ENCODE data around the gene BOLA3. TPM values are rescaled to one million over a fixed set of nuclear protein-coding genes. Genes with fewer than 3 reads are reported as not detected.

The BOLA3 gene
- total and polyA plus RNA-seq, 10 of the 15 experiments (the other 5 are each of a cell fraction or from before 2014, with no cell fraction given), result 62.6 to 300 (median 134) TPM

- TF ChIP-seq POLR2AphosphoS2 (IDR thresholded peaks at IDR 0.05; ENCODE audit: low read depth, low read length), result no peak
- no peak for TF ChIP-seq FOS (IDR thresholded peaks at IDR 0.05; ENCODE audit: borderline replicate concordance, extremely low read depth, insufficient read length)
- TF ChIP-seq RAD51 (IDR thresholded peaks at IDR 0.05), result no peak
- TF ChIP-seq RELB (IDR thresholded peaks at IDR 0.05; ENCODE audit: low read depth), result peak; percentile 84
- no peak for TF ChIP-seq ZNF274 (IDR thresholded peaks at IDR 0.05; ENCODE audit: insufficient read depth, insufficient read length)
- TF ChIP-seq, protein P1, sequence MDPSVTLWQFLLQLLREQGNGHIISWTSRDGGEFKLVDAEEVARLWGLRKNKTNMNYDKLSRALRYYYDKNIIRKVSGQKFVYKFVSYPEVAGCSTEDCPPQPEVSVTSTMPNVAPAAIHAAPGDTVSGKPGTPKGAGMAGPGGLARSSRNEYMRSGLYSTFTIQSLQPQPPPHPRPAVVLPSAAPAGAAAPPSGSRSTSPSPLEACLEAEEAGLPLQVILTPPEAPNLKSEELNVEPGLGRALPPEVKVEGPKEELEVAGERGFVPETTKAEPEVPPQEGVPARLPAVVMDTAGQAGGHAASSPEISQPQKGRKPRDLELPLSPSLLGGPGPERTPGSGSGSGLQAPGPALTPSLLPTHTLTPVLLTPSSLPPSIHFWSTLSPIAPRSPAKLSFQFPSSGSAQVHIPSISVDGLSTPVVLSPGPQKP (IDR thresholded peaks at IDR 0.05; ENCODE audit: low read depth, low read length), result no peak
- TF ChIP-seq, protein P2, sequence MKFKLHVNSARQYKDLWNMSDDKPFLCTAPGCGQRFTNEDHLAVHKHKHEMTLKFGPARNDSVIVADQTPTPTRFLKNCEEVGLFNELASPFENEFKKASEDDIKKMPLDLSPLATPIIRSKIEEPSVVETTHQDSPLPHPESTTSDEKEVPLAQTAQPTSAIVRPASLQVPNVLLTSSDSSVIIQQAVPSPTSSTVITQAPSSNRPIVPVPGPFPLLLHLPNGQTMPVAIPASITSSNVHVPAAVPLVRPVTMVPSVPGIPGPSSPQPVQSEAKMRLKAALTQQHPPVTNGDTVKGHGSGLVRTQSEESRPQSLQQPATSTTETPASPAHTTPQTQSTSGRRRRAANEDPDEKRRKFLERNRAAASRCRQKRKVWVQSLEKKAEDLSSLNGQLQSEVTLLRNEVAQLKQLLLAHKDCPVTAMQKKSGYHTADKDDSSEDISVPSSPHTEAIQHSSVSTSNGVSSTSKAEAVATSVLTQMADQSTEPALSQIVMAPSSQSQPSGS (IDR thresholded peaks at IDR 0.05; ENCODE audit: low read length), result peak; percentile 63; the same call in 1 of the 2 replicates
- TF ChIP-seq, protein P3, sequence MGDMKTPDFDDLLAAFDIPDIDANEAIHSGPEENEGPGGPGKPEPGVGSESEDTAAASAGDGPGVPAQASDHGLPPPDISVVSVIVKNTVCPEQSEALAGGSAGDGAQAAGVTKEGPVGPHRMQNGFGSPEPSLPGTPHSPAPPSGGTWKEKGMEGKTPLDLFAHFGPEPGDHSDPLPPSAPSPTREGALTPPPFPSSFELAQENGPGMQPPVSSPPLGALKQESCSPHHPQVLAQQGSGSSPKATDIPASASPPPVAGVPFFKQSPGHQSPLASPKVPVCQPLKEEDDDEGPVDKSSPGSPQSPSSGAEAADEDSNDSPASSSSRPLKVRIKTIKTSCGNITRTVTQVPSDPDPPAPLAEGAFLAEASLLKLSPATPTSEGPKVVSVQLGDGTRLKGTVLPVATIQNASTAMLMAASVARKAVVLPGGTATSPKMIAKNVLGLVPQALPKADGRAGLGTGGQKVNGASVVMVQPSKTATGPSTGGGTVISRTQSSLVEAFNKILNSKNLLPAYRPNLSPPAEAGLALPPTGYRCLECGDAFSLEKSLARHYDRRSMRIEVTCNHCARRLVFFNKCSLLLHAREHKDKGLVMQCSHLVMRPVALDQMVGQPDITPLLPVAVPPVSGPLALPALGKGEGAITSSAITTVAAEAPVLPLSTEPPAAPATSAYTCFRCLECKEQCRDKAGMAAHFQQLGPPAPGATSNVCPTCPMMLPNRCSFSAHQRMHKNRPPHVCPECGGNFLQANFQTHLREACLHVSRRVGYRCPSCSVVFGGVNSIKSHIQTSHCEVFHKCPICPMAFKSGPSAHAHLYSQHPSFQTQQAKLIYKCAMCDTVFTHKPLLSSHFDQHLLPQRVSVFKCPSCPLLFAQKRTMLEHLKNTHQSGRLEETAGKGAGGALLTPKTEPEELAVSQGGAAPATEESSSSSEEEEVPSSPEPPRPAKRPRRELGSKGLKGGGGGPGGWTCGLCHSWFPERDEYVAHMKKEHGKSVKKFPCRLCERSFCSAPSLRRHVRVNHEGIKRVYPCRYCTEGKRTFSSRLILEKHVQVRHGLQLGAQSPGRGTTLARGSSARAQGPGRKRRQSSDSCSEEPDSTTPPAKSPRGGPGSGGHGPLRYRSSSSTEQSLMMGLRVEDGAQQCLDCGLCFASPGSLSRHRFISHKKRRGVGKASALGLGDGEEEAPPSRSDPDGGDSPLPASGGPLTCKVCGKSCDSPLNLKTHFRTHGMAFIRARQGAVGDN (IDR thresholded peaks at IDR 0.05), result 0 out of 2 replicates have a peak, but pooled peaks have one; percentile 42
- TF ChIP-seq IKZF1 (conservative IDR thresholded peaks at IDR 0.05), result peak; percentile 89
- no peak for TF ChIP-seq TARDBP (IDR thresholded peaks at IDR 0.05; ENCODE audit: borderline replicate concordance)
- TF ChIP-seq ZNF384 (IDR thresholded peaks at IDR 0.05; ENCODE audit: borderline replicate concordance, low read depth, low read length), result peak; percentile 44; the same call in 1 of the 2 replicates
- TF ChIP-seq CBFB (IDR thresholded peaks at IDR 0.05; ENCODE audit: low read depth), result no peak; the same call in 1 of the 2 replicates
- TF ChIP-seq IKZF2 (IDR thresholded peaks at IDR 0.05), result peak; percentile 93 to 94
- TF ChIP-seq RUNX3 (IDR thresholded peaks at IDR 0.05; ENCODE audit: low read length), result peak; percentile 57; the same call in 1 of the 2 replicates
- peak; percentile 94 for TF ChIP-seq NBN (IDR thresholded peaks at IDR 0.05)
- TF ChIP-seq ZNF217 (IDR thresholded peaks at IDR 0.05), result no peak
- TF ChIP-seq MTA3 (IDR thresholded peaks at IDR 0.05; ENCODE audit: borderline replicate concordance, low read length), result no peak
- TF ChIP-seq MEF2B (IDR thresholded peaks at IDR 0.05; ENCODE audit: partially characterized antibody, poor library complexity, severe bottlenecking), result peak; percentile 44
- TF ChIP-seq STAT1 (conservative IDR thresholded peaks at IDR 0.05), result no peak
- TF ChIP-seq BCL3 (IDR thresholded peaks at IDR 0.05; ENCODE audit: borderline replicate concordance, insufficient read depth, low read depth, low read length, poor library complexity, severe bottlenecking), result peak; percentile 29
- peak; percentile 83 for TF ChIP-seq MTA2 (IDR thresholded peaks at IDR 0.05; ENCODE audit: low read depth)
- no peak for TF ChIP-seq YBX1 (IDR thresholded peaks at IDR 0.05)
- no peak for TF ChIP-seq NFXL1 (IDR thresholded peaks at IDR 0.05; ENCODE audit: borderline replicate concordance)
Measured at GRCh38 chr2:74181739-74182138, 34.0 kb upstream of the BOLA3 start (continued).
